Measurements from ENCODE around the gene RRBP1.
"Not testable (repeated sequence)": the region's sequence is repeated elsewhere in the genome, so short reads cannot be mapped to it uniquely, and the experiment has no call there.

RRBP1 gene

DNA sequence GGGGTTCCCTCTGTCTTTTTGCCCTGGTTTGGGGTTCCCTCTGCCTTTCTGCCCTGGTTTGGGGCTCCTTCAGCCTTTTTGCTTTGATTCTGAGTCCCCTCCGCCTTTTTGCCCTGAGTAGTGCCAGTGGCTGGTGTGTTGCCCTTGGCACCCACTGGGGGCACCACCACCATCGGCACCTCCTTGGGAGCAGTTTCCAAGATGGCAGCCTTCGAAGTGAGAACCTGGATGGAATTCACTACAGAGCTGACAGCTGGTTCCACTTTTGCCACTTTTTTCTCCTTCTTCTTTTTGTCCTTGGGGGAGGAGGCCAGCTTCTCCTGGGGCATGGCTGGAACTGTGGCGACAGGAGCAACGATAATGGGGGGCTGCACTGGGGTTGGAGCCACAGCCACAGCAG, 22.2 kb downstream of the RRBP1 start:
- DNase-seq = no peak

DNA sequence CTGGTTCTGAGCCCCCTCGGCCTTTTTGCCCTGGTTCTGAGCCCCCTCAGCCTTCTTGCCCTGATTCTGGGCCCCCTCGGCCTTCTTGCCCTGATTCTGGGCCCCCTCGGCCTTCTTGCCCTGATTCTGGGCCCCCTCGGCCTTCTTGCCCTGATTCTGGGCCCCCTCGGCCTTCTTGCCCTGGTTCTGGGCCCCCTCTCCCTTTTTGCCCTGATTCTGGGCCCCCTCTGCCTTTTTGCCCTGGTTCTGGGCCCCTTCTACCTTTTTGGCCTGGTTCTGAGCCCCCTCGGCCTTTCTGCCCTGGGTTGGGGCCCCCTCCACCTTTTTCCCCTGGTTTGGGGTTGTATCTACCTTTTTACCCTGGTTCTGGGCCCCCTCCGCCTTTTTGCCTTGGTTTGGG, 22.7 kb downstream of the RRBP1 start:
- not testable (repeated sequence) for DNase-seq

DNA sequence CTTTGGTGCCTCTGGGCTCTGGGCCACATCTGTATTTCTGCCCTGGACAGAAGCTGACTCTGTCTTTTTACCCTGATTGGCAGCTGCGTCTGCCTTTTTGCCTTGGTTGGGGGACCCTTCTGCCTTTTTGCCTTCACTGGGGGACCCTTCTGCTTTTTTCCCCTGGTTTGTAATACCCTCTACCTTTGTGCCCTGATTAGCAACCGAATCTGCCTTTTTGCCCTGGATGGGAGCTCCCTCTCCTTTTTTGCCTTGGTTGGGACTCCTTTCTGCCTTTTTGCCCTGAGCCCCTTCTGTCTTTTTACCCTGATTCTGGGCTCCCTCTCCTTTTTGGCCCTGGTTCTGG, 23.4 kb downstream of the RRBP1 start:
- DNase-seq = no peak

DNA sequence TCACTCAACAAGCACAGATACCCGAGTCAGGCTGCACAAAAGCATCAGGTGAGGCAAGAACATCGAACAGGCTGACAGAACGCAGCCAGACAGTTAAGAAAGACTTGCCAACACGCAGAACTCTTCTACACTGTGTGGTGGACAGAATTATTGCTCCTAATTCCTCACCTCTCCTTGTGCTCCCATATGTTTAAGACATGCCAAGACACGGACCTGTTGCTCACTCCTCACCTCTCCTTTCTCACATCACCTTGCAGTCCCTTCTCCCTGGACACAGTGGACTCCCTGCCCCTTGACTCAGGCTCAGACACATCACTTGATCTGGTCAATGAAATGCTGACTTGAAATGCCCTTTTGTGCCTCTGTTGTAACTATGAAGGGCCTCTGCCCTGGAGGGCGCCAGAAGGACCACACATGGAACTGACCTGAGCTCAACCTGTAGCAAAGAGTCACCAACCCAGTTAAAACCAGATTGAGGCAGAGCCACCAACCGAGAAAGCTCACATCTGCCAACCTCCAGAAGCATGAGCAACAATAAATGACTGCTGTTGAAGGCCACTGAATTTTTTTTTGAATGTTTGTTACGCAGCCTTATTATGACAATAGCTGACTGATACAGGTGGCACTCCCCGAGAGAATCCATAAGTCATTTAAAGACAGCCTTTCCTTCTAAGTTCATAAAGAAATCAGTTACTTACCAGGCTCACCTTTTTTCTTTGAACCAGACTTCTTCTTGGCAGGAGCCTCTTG, 24.0 kb downstream of the RRBP1 start:
- no peak for DNase-seq

DNA sequence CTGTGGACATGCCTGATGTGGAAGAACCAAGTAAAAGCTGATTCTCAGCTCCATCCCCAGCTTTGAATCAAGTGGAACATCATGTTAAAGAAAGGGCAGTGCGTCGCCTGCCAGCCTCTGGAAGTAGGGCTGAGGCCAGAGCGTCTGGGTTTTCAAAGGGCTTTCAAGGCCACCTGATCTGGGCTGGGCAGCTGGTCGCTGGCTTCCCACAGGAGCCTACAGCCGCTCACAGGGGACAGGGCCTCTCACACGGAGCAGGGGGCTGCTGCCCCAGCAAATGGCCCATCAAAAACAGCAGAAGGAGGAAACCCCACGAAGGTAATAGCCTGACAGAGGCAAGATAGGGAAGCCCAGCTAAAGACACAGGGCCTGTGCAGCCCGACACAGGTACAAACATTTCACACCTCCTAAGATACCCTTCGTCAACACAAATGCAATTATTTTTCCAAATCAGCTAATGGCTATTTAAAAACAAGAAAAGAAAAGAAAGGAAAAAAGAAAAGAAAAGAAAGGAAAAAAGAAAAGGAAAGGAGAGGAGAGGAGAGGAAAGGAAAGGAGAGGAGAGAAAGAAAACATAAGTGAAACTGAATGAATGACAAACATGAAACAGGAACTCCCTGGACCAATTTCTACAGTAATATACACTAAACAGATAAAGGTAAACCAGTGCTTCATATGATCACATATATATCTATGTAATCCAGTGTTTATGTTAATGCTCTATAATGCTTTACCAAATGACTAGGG, 24.8 kb downstream of the RRBP1 start:
- DNase-seq = no peak

GRCh38 chr20:17655865-17656479, 26.1 kb downstream of the RRBP1 start:
- no peak for DNase-seq

- DNase-seq = no peak
Observed at GRCh38 chr20:17655286-17655651, 26.8 kb downstream of the RRBP1 start.

DNA sequence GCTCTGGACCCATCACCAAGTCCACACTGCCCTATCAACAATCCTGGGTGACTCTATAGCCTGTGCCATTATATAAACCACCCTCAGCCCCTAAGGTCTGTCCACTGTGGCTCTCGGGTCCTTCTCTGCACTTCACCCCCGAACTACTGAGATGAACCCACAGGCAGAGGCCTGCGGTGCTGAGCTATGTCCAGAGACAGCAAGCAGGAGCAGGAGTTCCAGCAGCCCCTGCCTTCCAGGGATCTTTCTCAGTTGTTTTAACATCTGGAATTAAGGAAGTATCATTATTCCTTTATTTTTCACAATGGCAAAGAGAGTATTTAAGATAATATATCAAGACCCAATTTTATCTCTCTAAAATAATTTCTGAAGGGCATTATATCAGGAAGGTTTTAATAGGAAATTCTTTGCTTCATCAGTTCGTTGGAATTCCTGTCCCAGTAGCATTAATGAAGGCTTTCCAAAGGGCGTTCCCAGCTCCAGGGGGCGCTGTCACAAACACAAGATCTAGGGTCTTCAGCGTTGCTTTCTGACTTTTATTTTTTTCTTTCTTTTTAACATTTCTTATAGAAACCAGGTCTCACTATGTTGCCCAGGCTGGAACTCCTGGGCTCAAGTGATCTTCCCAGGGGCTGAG, 27.3 kb downstream of the RRBP1 start:
- DNase-seq = no peak

DNA sequence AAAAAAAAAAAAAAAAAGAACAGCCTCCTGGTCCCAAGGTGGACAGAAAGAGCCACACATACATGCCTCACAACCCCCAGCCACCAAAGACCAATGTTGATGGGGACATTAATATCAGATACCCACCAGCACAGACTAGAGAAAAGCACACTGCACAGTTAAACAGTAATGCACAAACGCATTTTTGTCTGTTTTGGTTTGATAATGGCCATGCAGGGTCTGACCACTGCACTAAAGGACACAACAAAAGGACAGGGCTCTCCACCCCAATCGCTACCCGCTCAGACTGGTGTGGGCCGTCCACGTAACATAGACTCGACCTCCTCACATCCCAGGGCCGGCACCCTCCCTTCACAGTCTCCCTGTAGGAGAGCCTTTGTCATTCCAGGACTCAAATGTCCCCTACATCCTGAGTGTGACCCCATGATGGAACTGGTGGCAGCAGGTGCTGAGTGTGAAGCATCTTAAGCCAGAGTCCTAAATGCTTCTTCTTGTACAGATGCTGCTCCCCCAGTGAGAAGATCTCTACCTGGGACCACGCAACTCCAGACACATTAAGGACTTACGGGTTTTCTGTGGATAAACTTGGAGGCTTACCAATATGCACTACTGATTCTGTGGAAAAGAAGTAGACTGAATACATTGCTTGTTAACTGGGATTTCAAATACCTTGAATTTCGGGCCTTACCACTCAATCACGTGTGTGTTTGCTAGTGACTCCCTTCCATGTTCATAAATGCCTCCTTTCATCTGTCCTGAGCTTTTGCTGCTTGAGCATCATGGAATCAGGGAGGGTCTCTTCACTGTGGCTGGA, 28.0 kb downstream of the RRBP1 start:
- DNase-seq = no peak

- no peak for DNase-seq
Observed at GRCh38 chr20:17652411-17652810, 29.6 kb downstream of the RRBP1 start.

DNA sequence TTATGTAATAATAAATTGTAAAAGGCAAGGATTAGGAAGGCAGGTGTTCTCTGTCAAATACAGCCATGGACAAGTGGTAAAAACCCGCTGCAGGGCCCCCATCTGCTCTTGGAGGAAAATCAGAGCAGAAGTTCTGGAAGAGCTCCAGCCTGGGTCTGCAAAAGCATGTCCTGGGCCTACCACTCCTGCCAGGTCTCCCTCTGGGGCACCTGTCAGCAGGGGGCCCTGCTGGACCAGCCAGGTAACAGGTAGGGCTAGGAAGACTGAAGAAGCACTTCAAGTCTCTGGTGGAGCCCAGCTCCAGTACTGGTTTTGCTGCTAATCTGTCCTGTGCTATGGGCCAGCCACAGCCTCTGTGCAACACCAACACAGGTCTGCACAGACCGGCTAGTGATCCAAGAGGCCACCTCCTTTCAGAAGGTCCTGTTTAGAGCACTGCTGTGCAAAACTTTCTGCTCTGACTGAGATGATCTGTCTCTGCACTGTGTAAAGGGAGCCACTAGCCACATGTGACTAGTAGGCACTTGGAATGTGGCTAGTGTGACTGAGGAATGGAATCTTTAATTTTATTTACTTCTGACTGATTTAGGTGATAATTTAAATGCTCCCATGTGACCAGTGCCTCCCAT, 30.2 kb downstream of the RRBP1 start:
- no peak for DNase-seq

DNA sequence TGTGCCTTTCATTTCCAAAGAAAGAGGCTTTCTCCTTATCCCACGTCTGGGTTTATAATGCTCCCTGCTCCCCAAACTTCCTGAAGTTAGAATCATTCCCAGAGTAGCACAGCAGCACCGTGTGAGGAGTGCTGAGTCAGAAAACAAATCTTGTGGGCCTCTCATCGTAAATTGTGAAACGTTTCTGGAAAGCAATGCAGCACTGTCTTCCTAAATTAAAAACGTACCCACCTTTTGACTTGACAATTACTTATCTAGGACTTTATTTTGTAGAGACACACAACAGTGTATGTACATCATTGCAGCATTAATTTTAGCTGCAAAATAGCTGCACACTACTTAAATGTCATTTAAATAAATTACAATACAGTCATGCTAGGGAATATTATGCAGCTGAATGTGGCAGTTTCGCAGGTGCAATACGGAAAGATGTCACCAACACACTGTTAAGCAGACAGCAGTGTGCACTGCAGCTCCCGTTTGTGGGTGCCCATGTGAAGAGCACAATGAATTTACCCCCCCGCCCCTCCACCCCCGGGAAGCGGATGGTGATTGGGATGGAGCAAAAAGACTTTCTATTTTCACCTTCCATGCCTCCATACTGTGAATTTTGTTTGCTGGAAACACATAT, 30.8 kb downstream of the RRBP1 start:
- DNase-seq = no peak

GRCh38 chr20:17650301-17651128, 31.5 kb downstream of the RRBP1 start:
- no peak for DNase-seq

GRCh38 chr20:17648791-17649730, 33.0 kb downstream of the RRBP1 start:
- DNase-seq = peak; percentile 14

DNA sequence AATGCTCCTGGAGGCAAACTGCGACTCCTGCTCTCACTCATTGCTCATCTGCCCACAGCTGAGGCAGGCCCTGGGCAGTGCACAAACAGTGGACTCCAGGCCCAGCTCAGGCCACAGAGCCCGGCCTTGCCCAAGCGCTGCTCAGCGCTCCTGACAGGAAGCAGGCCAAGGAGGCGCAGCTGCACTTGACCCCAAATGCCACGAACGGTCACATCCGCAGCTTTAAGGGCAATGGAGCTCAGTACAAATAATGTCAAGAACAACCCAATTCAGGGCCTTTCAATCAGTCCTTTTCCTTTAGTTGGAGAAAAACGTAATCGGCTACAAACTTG, 33.8 kb downstream of the RRBP1 start:
- no peak for DNase-seq

GRCh38 chr20:17647391-17648314, 34.4 kb downstream of the RRBP1 start:
- no peak for DNase-seq

- DNase-seq = no peak
Observed at GRCh38 chr20:17646961-17647301, 35.1 kb downstream of the RRBP1 start.

GRCh38 chr20:17646209-17646960, 35.7 kb downstream of the RRBP1 start:
- DNase-seq = no peak
